ENCODE results near the gene HIF3A. TPM values are rescaled to one million over a fixed set of nuclear protein-coding genes. Genes with fewer than 3 reads are reported as not detected.
A peak's percentile ranks its signal among the peaks of the same experiment; 100 is the strongest.

HIF3A gene
- total RNA-seq, 1 experiment from 2014 or later: 0.98 TPM

DNA sequence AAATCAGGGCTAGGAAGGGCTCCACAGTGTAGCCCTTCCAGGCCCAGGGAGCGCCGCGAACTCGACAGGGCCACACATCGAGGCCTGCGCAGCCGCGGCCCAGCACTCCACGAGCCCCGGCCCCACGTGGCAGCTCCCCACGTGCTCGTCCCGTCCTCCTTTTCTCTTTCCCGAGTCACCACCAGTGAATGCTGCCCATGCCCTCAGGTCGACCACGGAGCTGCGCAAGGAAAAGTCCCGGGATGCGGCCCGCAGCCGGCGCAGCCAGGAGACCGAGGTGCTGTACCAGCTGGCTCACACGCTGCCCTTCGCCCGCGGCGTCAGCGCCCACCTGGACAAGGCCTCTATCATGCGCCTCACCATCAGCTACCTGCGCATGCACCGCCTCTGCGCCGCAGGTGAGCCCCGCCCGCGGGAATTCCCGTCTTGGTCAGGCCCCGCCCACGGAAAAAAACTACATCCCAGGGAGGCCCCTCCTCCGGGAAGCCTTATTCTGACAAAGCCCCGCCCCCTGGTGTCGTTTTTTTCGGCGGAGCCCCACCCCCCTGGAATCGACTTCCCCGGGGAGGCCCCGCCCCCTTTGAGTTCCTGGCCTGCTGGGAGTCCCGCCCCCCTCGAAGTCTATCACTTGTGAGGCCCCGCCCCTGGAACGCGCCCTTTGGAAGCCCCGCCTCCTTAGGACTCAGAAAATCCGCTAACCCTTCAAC lies 7.0 kb downstream of the HIF3A start:
- Histone ChIP-seq H3K4me2 (ENCODE audit: low read length) (peak overlapping the region; percentile 82), H3K9me3 (ENCODE audit: control insufficient read depth in 1 of 2, insufficient read depth in 1 of 2, low read depth in 1 of 2, low read length in 2 of 2) (peaks cover 6 to 12% of the 10 kb centered on the region in 2 experiments; a peak in 2 of 4 replicates), H2AFZ (ENCODE audit: low read depth, low read length, poor library complexity, severe bottlenecking) (peak overlapping the region; percentile 69), H3K9ac (ENCODE audit: low read length) (peak overlapping the region; percentile 80), H3K9me2 (ENCODE audit: insufficient read depth) (no peaks in the 10 kb centered on the region), H3K36me3 (ENCODE audit: control insufficient read depth in 1 of 2, insufficient read depth in 2 of 2, low read length in 2 of 2) (no peaks in the 10 kb centered on the region), H3K4me1 (ENCODE audit: control insufficient read depth in 1 of 2, insufficient read depth in 2 of 2, low read length in 2 of 2) (peaks cover 24 to 31% of the 10 kb centered on the region in 2 experiments), H3K4me3 (replicated peaks in 1 of 2; ENCODE audit: low read depth in 1 of 2, low read length in 2 of 2) (peak overlapping the region; percentile 53 to 63), H3K79me2 (ENCODE audit: insufficient read depth, low read length) (peaks cover 3% of the 10 kb centered on the region; the same call in 1 of the 2 replicates), H3K27ac (ENCODE audit: low read depth, low read length) (peak overlapping the region; percentile 92), H4K20me1 (ENCODE audit: insufficient read depth) (no peaks in the 10 kb centered on the region), H3K27me3 (ENCODE audit: insufficient read depth, low read length) (no peaks in the 10 kb centered on the region)
- TF ChIP-seq POLR2AphosphoS5 (IDR thresholded peaks at IDR 0.05; ENCODE audit: low read depth, low read length) (peak; percentile 81), ZFX (IDR thresholded peaks at IDR 0.05) (peak; percentile 98), EZH2phosphoT487 (IDR thresholded peaks at IDR 0.05; ENCODE audit: borderline replicate concordance) (no peak), FOSL1 (IDR thresholded peaks at IDR 0.05; ENCODE audit: low read depth) (no peak), RAD21 (IDR thresholded peaks at IDR 0.05; ENCODE audit: low read depth) (no peak), CEBPB (IDR thresholded peaks at IDR 0.05; ENCODE audit: low read depth) (no peak), CBX3 (IDR thresholded peaks at IDR 0.05; ENCODE audit: low read depth) (peak; percentile 67; the same call in 1 of the 2 replicates), SP1 (IDR thresholded peaks at IDR 0.05; ENCODE audit: low read depth) (peak; percentile 71), JUND (IDR thresholded peaks at IDR 0.05) (no peak), POLR2A (IDR thresholded peaks at IDR 0.05; ENCODE audit: borderline replicate concordance, extremely low read depth, insufficient read depth, insufficient read length) (peak; percentile 88), EZH2 (IDR thresholded peaks at IDR 0.05) (no peak), EGR1 (IDR thresholded peaks at IDR 0.05; ENCODE audit: low read depth) (peak; percentile 63), TCF7L2 (IDR thresholded peaks at IDR 0.05; ENCODE audit: borderline replicate concordance, extremely low read depth, insufficient read depth, insufficient read length) (no peak)
- TF ChIP-seq, protein P1, sequence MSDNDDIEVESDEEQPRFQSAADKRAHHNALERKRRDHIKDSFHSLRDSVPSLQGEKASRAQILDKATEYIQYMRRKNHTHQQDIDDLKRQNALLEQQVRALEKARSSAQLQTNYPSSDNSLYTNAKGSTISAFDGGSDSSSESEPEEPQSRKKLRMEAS (IDR thresholded peaks at IDR 0.05): peak; percentile 100
- TF ChIP-seq, protein P2, sequence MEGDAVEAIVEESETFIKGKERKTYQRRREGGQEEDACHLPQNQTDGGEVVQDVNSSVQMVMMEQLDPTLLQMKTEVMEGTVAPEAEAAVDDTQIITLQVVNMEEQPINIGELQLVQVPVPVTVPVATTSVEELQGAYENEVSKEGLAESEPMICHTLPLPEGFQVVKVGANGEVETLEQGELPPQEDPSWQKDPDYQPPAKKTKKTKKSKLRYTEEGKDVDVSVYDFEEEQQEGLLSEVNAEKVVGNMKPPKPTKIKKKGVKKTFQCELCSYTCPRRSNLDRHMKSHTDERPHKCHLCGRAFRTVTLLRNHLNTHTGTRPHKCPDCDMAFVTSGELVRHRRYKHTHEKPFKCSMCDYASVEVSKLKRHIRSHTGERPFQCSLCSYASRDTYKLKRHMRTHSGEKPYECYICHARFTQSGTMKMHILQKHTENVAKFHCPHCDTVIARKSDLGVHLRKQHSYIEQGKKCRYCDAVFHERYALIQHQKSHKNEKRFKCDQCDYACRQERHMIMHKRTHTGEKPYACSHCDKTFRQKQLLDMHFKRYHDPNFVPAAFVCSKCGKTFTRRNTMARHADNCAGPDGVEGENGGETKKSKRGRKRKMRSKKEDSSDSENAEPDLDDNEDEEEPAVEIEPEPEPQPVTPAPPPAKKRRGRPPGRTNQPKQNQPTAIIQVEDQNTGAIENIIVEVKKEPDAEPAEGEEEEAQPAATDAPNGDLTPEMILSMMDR (IDR thresholded peaks at IDR 0.05 in 2 of 3, conservative IDR thresholded peaks at IDR 0.05 in 1 of 3; ENCODE audit: borderline replicate concordance in 1 of 3, insufficient read depth in 1 of 3, low read depth in 2 of 3, low read length in 2 of 3): no peak
- TF ChIP-seq, protein P3, sequence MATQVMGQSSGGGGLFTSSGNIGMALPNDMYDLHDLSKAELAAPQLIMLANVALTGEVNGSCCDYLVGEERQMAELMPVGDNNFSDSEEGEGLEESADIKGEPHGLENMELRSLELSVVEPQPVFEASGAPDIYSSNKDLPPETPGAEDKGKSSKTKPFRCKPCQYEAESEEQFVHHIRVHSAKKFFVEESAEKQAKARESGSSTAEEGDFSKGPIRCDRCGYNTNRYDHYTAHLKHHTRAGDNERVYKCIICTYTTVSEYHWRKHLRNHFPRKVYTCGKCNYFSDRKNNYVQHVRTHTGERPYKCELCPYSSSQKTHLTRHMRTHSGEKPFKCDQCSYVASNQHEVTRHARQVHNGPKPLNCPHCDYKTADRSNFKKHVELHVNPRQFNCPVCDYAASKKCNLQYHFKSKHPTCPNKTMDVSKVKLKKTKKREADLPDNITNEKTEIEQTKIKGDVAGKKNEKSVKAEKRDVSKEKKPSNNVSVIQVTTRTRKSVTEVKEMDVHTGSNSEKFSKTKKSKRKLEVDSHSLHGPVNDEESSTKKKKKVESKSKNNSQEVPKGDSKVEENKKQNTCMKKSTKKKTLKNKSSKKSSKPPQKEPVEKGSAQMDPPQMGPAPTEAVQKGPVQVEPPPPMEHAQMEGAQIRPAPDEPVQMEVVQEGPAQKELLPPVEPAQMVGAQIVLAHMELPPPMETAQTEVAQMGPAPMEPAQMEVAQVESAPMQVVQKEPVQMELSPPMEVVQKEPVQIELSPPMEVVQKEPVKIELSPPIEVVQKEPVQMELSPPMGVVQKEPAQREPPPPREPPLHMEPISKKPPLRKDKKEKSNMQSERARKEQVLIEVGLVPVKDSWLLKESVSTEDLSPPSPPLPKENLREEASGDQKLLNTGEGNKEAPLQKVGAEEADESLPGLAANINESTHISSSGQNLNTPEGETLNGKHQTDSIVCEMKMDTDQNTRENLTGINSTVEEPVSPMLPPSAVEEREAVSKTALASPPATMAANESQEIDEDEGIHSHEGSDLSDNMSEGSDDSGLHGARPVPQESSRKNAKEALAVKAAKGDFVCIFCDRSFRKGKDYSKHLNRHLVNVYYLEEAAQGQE (IDR thresholded peaks at IDR 0.05; ENCODE audit: low read depth): no peak
- peak; percentile 88 for ATAC-seq
- DNase-seq (ENCODE audit: low read depth, low spot score): peak; percentile 92
- ChIA-PET RAD21 (ENCODE audit: low non-redundant PET in 1 of 2, low total read pairs in 2 of 2, uncharacterized antibody in 2 of 2, unreplicated experiment in 2 of 2) (no interaction called here), POLR2A (no interaction called here), CTCF (no interaction called here)
- no TSS peak for BruUV-seq (replicated peaks)
- intact Hi-C loops (cut with micrococcal nuclease): no loop called here

All from HCT116 (cell line).